Measurements from ENCODE around the gene MLYCD. TPM values are rescaled to one million over a fixed set of nuclear protein-coding genes. Genes with fewer than 3 reads are reported as not detected.

MLYCD gene
- total RNA-seq, 1 donor from 2014 or later = 7.1 TPM

DNA sequence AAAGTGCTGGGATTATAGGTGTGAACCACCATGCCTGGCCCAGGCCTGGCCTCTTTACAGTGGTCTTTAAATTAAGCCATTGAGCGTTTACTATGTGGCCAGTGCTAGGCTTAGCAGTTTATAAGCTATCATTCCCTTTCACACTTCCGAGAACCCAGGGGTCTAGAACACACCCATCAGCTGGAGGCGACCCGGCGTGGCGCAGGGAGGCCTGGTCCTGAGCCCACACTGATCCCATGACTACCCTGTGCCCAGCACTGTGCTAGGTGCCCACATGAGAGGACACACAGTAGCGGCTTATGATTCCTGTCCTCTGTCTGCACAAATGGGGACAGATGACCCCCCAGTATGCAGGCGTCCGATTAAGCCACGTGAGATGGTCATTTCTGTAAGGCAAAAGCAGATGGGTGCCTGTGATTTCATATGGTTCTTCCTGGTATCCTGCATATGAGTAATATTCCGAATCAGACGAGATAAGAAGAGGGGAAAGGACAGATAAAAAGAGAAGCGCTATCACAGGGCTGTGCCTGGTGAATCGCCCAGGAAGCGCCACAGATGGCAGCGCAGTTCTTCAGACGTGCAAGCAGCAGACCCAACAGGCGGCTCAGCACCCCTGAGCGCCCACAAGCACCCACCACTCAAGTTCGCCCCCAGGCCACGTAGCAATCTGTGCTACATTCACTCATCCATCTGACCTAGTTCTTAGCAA is 59.4 kb downstream of the MLYCD start:
- no peak for DNase-seq (ENCODE audit: extremely low spot score, unreplicated experiment)
- Mint-ChIP-seq H3K36me3 (no peaks in the 10 kb centered on the region), H3K27me3 (no peaks in the 10 kb centered on the region), H3K4me1 (ENCODE audit: unreplicated experiment) (peaks cover 9% of the 10 kb centered on the region), H3K9me3 (no peaks in the 10 kb centered on the region), H3K27ac (no peak overlapping the region), H3K4me3 (no peak overlapping the region)
- TF ChIP-seq, protein P1, sequence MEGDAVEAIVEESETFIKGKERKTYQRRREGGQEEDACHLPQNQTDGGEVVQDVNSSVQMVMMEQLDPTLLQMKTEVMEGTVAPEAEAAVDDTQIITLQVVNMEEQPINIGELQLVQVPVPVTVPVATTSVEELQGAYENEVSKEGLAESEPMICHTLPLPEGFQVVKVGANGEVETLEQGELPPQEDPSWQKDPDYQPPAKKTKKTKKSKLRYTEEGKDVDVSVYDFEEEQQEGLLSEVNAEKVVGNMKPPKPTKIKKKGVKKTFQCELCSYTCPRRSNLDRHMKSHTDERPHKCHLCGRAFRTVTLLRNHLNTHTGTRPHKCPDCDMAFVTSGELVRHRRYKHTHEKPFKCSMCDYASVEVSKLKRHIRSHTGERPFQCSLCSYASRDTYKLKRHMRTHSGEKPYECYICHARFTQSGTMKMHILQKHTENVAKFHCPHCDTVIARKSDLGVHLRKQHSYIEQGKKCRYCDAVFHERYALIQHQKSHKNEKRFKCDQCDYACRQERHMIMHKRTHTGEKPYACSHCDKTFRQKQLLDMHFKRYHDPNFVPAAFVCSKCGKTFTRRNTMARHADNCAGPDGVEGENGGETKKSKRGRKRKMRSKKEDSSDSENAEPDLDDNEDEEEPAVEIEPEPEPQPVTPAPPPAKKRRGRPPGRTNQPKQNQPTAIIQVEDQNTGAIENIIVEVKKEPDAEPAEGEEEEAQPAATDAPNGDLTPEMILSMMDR (conservative IDR thresholded peaks at IDR 0.05) = no peak

DNA sequence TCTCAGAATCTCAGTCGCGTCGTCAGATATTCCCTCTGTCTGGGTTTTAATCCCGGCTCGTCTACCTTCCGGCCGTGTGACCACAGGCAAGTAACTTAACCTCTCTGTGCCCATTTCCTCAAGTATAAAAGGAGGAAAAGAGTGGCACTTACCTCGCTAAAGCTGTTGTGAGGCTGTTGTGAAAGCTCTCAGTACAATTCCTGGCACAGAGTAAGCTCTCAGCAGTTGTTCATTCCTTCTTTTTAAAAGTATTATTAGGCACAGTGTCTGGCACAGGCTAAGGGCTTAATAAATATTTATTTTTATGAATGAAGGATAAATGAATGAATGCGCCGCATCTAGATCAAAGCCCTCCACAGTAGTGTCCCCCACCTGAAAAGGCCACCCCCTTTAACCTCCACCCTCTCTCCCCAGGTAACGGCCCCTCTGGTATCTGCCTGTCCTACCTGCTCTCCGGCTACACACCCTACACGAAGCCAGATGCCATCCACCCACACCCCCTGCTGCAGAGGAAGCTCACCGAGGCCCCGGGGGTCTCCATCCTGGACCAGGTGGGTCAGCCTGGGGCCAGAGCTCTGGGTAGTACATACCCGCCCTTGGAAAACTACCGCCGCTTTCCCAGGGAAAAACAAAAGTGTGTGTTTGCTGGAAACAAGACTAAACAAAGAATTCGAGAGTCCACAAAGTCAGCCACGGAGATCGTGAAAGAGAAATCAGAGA is 60.1 kb downstream of the MLYCD start:
- H3K9me3 Mint-ChIP-seq = no peaks in the 10 kb centered on the region
- H3K36me3 Mint-ChIP-seq = no peaks in the 10 kb centered on the region
- peaks cover 7% of the 10 kb centered on the region for H3K4me1 Mint-ChIP-seq (ENCODE audit: unreplicated experiment)
- no peaks in the 10 kb centered on the region for H3K27me3 Mint-ChIP-seq
- no peak overlapping the region for H3K27ac Mint-ChIP-seq
- no peak overlapping the region for H3K4me3 Mint-ChIP-seq
- TF ChIP-seq, protein P1 (conservative IDR thresholded peaks at IDR 0.05) = no peak
- no peak for DNase-seq (ENCODE audit: extremely low spot score, unreplicated experiment)

DNA sequence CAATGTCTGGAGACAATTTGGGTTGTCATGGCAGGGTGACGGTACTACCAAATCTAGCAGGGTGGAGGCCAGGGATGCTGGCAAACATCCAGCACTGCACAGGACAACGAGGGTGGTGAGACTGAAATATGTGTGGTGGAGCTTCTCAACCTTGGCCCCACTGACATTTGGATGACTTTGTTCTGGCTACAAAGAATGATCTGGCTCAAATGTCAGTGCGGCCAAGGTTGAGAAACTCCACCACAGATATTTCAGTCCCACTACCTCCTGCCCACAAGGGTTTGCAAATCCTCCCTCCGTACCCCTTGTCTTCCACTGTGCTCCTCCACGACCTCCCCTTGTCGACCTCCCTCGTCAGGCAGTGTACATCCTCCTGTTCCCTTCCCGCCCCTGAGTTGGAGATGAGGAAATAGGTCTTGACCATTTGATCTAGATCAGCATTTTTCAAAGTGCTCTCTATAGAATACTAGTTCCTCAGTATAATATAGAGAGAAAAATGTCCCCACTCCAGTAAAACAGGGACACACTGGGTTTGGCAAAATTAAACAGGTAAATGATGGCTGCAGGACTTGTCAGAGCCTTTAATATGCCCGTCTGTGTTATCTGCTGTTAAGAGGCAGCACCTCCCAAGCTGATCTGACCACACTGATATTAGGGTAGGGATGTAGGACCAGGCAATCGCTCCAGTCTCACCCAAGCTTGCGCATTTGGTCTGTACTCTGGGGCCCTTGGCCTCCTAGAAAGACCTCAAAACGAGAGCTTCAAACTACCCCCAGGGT is 60.9 kb downstream of the MLYCD start:
- H3K4me1 Mint-ChIP-seq (ENCODE audit: unreplicated experiment) = no peaks in the 10 kb centered on the region
- H3K9me3 Mint-ChIP-seq = no peaks in the 10 kb centered on the region
- no peak overlapping the region for H3K4me3 Mint-ChIP-seq

DNA sequence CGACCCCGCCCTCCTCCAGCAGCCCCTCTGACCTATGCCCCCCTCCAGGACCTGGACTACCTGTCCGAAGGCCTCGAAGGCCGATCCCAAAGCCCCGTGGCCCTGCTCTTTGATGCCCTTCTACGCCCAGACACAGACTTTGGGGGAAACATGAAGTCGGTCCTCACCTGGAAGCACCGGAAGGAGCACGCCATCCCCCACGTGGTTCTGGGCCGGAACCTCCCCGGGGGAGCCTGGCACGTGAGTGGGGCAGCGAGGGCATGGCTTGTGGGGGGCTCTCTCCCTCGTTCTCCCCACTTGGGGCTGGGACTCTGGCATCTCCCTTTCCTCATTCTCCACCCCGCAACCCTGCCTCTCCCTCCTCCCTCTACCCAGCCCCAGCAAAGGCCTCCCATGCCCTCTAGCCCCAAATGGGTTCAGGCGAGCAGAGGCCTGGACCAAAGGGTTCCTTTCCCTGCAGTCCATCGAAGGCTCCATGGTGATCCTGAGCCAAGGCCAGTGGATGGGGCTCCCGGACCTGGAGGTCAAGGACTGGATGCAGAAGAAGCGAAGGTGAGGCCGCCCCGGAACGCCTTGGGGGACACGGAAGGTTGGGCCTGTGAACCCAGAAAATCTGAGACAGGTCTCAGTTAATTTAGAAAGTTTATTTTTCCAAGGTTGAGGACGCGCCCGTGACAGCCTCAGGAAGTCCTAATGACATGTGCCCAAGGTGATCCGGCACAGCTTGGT is 61.8 kb downstream of the MLYCD start:
- Mint-ChIP-seq H3K4me1 (ENCODE audit: unreplicated experiment) (no peaks in the 10 kb centered on the region), H3K9me3 (no peaks in the 10 kb centered on the region), H3K27ac (no peak overlapping the region), H3K27me3 (no peaks in the 10 kb centered on the region), H3K4me3 (no peak overlapping the region), H3K36me3 (no peaks in the 10 kb centered on the region)
- TF ChIP-seq, protein P1 (conservative IDR thresholded peaks at IDR 0.05) = no peak
- DNase-seq (ENCODE audit: extremely low spot score, unreplicated experiment) = no peak

More for the DNA sequence above, 60.9 kb downstream of the MLYCD start:
- Mint-ChIP-seq H3K27ac (no peak overlapping the region), H3K36me3 (no peaks in the 10 kb centered on the region), H3K27me3 (no peaks in the 10 kb centered on the region)
- TF ChIP-seq, protein P1 (conservative IDR thresholded peaks at IDR 0.05) = no peak
- DNase-seq (ENCODE audit: extremely low spot score, unreplicated experiment) = no peak

DNA sequence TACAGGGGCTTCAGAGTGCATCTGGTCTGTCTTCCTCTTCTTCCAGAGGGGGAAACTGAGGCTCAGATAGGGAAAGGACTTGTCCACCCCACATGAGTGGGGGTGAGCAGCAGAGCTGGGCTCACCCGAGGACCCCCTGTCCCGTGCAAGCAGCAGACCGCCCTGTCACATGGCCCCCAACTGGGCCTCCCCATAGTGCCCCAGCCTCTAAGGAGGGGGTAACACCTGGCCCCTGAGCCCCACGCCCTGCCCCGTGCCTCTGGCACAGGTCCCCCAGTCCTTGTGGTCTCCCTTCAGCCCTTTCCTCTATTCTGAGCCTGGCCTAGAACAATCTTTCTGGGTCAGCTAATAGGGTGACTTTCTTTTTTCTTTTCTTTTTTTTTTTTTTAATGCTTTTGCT is 62.7 kb downstream of the MLYCD start:
- TF ChIP-seq, protein P1 (conservative IDR thresholded peaks at IDR 0.05) = no peak
- no peaks in the 10 kb centered on the region for H3K4me1 Mint-ChIP-seq (ENCODE audit: unreplicated experiment)
- no peak overlapping the region for H3K27ac Mint-ChIP-seq
- no peaks in the 10 kb centered on the region for H3K36me3 Mint-ChIP-seq
- H3K27me3 Mint-ChIP-seq = no peaks in the 10 kb centered on the region
- no peak overlapping the region for H3K4me3 Mint-ChIP-seq
- no peaks in the 10 kb centered on the region for H3K9me3 Mint-ChIP-seq
- DNase-seq (ENCODE audit: extremely low spot score, unreplicated experiment) = no peak
